ENCODE results near the gene SLC12A6.

GRCh38 chr15:34266751-34267150 lies 70.8 kb downstream of the SLC12A6 start:
- no peak for TF ChIP-seq POLR2AphosphoS5 (IDR thresholded peaks at IDR 0.05)
- TF ChIP-seq, protein P1, sequence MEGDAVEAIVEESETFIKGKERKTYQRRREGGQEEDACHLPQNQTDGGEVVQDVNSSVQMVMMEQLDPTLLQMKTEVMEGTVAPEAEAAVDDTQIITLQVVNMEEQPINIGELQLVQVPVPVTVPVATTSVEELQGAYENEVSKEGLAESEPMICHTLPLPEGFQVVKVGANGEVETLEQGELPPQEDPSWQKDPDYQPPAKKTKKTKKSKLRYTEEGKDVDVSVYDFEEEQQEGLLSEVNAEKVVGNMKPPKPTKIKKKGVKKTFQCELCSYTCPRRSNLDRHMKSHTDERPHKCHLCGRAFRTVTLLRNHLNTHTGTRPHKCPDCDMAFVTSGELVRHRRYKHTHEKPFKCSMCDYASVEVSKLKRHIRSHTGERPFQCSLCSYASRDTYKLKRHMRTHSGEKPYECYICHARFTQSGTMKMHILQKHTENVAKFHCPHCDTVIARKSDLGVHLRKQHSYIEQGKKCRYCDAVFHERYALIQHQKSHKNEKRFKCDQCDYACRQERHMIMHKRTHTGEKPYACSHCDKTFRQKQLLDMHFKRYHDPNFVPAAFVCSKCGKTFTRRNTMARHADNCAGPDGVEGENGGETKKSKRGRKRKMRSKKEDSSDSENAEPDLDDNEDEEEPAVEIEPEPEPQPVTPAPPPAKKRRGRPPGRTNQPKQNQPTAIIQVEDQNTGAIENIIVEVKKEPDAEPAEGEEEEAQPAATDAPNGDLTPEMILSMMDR (IDR thresholded peaks at IDR 0.05), result no peak
